ENCODE data around the gene PROX2. TPM values are rescaled to one million over a fixed set of nuclear protein-coding genes. Genes with fewer than 3 reads are reported as not detected.
A peak's percentile ranks its signal among the peaks of the same experiment; 100 is the strongest.

Gene PROX2
- total RNA-seq, 1 experiment from 2014 or later: not detected

DNA sequence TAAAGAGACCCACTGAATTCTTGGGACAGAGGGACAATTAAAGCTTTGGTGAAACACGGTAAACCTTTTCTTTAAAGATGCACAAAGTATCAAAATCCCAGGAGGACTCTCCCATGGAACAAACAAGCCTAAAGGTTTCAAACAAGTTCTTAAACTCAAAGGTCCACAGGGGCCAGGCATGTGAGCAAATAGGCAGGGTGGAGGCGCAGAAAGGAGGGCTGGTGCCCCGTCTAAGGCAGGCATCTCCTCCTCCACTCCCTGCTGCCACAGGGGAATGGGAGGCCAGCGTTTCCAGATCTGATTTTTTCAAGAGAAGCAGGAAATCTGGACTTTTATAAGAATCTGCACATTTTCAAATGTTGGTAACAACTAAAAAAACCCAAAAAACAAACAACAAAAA lies 39.5 kb upstream of the PROX2 start:
- CTCF ChIA-PET: no interaction called here
- Mint-ChIP-seq H3K27me3 (ENCODE audit: unreplicated experiment) (no peaks in the 10 kb centered on the region), H3K9me3 (ENCODE audit: low read depth, unreplicated experiment) (no peaks in the 10 kb centered on the region), H3K4me1 (ENCODE audit: low read depth, unreplicated experiment) (peaks cover 14% of the 10 kb centered on the region), H3K36me3 (ENCODE audit: insufficient read depth, unreplicated experiment) (no peaks in the 10 kb centered on the region), H3K27ac (ENCODE audit: unreplicated experiment) (no peak overlapping the region), H3K4me3 (ENCODE audit: low read depth, unreplicated experiment) (no peak overlapping the region)
- intact Hi-C loops (cut with micrococcal nuclease; ENCODE audit: unreplicated experiment): no loop called here
- DNase-seq: no peak
- TF ChIP-seq, protein P1, sequence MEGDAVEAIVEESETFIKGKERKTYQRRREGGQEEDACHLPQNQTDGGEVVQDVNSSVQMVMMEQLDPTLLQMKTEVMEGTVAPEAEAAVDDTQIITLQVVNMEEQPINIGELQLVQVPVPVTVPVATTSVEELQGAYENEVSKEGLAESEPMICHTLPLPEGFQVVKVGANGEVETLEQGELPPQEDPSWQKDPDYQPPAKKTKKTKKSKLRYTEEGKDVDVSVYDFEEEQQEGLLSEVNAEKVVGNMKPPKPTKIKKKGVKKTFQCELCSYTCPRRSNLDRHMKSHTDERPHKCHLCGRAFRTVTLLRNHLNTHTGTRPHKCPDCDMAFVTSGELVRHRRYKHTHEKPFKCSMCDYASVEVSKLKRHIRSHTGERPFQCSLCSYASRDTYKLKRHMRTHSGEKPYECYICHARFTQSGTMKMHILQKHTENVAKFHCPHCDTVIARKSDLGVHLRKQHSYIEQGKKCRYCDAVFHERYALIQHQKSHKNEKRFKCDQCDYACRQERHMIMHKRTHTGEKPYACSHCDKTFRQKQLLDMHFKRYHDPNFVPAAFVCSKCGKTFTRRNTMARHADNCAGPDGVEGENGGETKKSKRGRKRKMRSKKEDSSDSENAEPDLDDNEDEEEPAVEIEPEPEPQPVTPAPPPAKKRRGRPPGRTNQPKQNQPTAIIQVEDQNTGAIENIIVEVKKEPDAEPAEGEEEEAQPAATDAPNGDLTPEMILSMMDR (IDR thresholded peaks at IDR 0.05; ENCODE audit: unreplicated experiment): no peak
- no TSS peak for BruUV-seq (replicated peaks)

DNA sequence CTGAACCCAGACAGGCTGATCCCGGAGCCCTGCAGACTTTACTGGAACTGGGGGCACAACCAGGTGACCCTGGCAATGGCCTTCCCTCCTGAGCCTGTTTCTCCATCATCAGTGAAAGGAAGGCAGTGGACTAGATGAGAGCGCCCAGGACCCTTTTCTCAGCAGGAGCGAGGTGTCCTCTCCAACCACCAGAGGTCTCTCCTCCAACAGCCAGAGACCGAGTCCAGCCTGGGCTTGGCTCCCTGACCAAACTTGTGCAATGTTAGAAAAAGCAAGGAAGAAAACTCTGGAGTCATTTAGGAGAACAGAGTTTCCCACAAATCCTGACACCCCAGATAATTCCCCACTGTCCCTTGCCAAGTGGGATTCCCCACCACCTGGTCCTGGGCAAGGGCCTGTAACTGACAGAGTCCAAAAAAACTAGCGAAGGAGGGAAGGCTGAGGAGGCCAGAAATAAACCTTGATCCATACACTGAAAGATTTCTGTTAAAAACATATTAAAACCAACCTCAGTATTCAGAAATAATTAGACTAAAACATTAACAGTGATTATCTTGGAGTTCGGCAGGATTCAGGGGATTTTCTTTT lies 38.1 kb upstream of the PROX2 start:
- peaks cover under 1% of the 10 kb centered on the region for H3K36me3 Mint-ChIP-seq (ENCODE audit: insufficient read depth, unreplicated experiment)
- no peaks in the 10 kb centered on the region for H3K27me3 Mint-ChIP-seq (ENCODE audit: unreplicated experiment)
- no TSS peak for BruUV-seq (replicated peaks)
- TF ChIP-seq, protein P1 (IDR thresholded peaks at IDR 0.05; ENCODE audit: unreplicated experiment): peak; percentile 61
- peak; percentile 62 for DNase-seq
- intact Hi-C loops (cut with micrococcal nuclease; ENCODE audit: unreplicated experiment): loop anchor here (1.0 kb wide), 2 partner anchors 88 to 174 kb away; partner anchors contain the start of gene EIF2B2
- H3K4me3 Mint-ChIP-seq (ENCODE audit: low read depth, unreplicated experiment): no peak overlapping the region
- no peak overlapping the region for H3K27ac Mint-ChIP-seq (ENCODE audit: unreplicated experiment)
- CTCF ChIA-PET: no interaction called here
- no peaks in the 10 kb centered on the region for H3K9me3 Mint-ChIP-seq (ENCODE audit: low read depth, unreplicated experiment)
- H3K4me1 Mint-ChIP-seq (ENCODE audit: low read depth, unreplicated experiment): peaks cover 14% of the 10 kb centered on the region

DNA sequence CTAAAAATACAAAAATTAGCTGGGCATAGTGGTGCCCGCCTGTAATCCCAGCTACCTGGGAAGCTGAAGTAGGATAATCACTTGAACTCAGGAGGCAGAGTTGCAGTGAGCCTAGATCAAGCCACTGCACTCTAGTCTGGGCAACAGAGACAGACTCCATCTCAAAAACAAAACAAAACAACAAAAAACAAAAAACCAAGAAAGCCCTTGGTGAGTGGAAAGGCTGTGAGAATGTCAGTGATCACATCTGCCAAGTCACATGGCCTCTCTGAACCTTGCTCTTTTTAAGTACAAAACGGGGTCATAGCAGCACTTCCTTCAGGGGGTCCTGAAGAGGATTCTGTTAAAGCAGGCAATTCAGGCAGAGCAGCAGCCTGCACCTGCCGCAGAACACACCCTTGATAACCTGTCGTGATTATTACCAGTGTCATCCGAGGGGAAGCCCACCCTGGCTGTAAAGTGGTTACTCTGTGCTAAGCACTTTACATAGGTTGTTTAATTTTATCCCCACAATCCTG lies 37.5 kb upstream of the PROX2 start:
- H3K4me3 Mint-ChIP-seq (ENCODE audit: low read depth, unreplicated experiment): no peak overlapping the region
- intact Hi-C loops (cut with micrococcal nuclease; ENCODE audit: unreplicated experiment): no loop called here
- CTCF ChIA-PET: no interaction called here

DNA sequence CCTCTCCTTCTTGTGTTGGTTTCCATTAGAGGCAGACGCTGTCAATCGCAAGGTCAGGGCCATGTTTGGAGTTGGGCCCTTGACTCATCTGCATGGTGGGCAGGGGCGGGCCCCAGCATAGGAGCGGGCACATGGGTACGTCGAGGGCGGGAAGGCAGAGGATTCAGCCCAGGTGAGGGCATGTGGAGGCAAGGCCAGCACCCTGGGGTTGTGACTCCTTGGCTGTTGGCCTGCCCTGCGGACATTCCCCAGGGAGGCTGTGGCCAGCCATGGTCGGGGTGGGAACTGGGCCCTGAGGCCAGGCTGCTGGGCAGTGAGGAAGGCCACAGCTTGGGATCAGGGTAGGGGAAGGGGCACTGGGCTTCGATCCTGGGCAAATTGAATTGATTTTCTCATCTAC lies 36.9 kb upstream of the PROX2 start:
- intact Hi-C loops (cut with micrococcal nuclease; ENCODE audit: unreplicated experiment): no loop called here
- peaks cover 5% of the 10 kb centered on the region for H3K36me3 Mint-ChIP-seq (ENCODE audit: insufficient read depth, unreplicated experiment)
- H3K4me3 Mint-ChIP-seq (ENCODE audit: low read depth, unreplicated experiment): no peak overlapping the region
- no peaks in the 10 kb centered on the region for H3K27me3 Mint-ChIP-seq (ENCODE audit: unreplicated experiment)
- TF ChIP-seq, protein P1 (IDR thresholded peaks at IDR 0.05; ENCODE audit: unreplicated experiment): no peak
- H3K4me1 Mint-ChIP-seq (ENCODE audit: low read depth, unreplicated experiment): peaks cover 14% of the 10 kb centered on the region
- CTCF ChIA-PET: no interaction called here
- DNase-seq: no peak
- no TSS peak for BruUV-seq (replicated peaks)
- H3K27ac Mint-ChIP-seq (ENCODE audit: unreplicated experiment): no peak overlapping the region
- no peaks in the 10 kb centered on the region for H3K9me3 Mint-ChIP-seq (ENCODE audit: low read depth, unreplicated experiment)

More for the DNA sequence above, 37.5 kb upstream of the PROX2 start:
- H3K27me3 Mint-ChIP-seq (ENCODE audit: unreplicated experiment): no peaks in the 10 kb centered on the region
- H3K27ac Mint-ChIP-seq (ENCODE audit: unreplicated experiment): no peak overlapping the region
- H3K4me1 Mint-ChIP-seq (ENCODE audit: low read depth, unreplicated experiment): peaks cover 14% of the 10 kb centered on the region
- no peaks in the 10 kb centered on the region for H3K9me3 Mint-ChIP-seq (ENCODE audit: low read depth, unreplicated experiment)
- TF ChIP-seq, protein P1 (IDR thresholded peaks at IDR 0.05; ENCODE audit: unreplicated experiment): no peak
- no peak for DNase-seq
- H3K36me3 Mint-ChIP-seq (ENCODE audit: insufficient read depth, unreplicated experiment): peaks cover 5% of the 10 kb centered on the region
- no TSS peak for BruUV-seq (replicated peaks)

All from Calu3 (cell line).